ENCODE results near the gene FOXD4L1.
"Not testable (repeated sequence)": the region's sequence is repeated elsewhere in the genome, so short reads cannot be mapped to it uniquely, and the experiment has no call there.

DNA sequence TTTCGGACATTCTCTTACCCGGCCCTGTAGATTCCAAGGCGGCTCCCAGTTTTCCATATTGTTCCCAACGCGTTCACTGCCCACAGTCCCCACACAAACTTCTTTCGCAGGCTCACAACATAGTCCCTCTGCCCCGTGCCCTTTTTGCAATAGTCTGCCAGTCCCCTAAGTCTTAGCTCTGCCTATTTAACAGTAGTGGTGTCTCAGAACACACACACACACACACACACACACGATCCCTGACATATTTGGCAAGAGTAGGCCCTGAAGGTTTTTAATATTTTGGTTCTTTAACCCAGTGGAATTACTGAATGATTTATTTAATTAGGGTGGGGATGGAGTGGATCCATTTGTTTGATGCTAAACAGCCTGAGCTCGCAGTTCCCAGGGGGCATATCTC lies 44.1 kb downstream of the FOXD4L1 start:
- TF ChIP-seq, protein P1, sequence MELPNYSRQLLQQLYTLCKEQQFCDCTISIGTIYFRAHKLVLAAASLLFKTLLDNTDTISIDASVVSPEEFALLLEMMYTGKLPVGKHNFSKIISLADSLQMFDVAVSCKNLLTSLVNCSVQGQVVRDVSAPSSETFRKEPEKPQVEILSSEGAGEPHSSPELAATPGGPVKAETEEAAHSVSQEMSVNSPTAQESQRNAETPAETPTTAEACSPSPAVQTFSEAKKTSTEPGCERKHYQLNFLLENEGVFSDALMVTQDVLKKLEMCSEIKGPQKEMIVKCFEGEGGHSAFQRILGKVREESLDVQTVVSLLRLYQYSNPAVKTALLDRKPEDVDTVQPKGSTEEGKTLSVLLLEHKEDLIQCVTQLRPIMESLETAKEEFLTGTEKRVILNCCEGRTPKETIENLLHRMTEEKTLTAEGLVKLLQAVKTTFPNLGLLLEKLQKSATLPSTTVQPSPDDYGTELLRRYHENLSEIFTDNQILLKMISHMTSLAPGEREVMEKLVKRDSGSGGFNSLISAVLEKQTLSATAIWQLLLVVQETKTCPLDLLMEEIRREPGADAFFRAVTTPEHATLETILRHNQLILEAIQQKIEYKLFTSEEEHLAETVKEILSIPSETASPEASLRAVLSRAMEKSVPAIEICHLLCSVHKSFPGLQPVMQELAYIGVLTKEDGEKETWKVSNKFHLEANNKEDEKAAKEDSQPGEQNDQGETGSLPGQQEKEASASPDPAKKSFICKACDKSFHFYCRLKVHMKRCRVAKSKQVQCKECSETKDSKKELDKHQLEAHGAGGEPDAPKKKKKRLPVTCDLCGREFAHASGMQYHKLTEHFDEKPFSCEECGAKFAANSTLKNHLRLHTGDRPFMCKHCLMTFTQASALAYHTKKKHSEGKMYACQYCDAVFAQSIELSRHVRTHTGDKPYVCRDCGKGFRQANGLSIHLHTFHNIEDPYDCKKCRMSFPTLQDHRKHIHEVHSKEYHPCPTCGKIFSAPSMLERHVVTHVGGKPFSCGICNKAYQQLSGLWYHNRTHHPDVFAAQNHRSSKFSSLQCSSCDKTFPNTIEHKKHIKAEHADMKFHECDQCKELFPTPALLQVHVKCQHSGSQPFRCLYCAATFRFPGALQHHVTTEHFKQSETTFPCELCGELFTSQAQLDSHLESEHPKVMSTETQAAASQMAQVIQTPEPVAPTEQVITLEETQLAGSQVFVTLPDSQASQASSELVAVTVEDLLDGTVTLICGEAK (IDR thresholded peaks at IDR 0.05), result not testable (repeated sequence)
- TF ChIP-seq, protein P1 (CRISPR knock-in tag; IDR thresholded peaks at IDR 0.05), result not testable (repeated sequence)
- TF ChIP-seq PML (IDR thresholded peaks at IDR 0.05; ENCODE audit: low read length); MTA1 (IDR thresholded peaks at IDR 0.05; ENCODE audit: borderline replicate concordance); SRSF3 (IDR thresholded peaks at IDR 0.05; ENCODE audit: insufficient read depth, low read length); MAFF (IDR thresholded peaks at IDR 0.05; ENCODE audit: low read length); FOXP1 (CRISPR knock-in tag; IDR thresholded peaks at IDR 0.05): not testable (repeated sequence)

Measured in K562 (cell line).